Stimulated activated CD8-positive, alpha-beta memory T cell treated with anti-CD3 and anti-CD28 coated beads, Interleukin-4, amount 100 ng/mL, for 48 hours (primary cell): Measurements from ENCODE around the gene TTC27.

Experiments
- DNase-seq: peaks from one replicate; pipeline ENCODE4 v3.0.0-alpha.2; 2020

Gene TTC27

GRCh38 chr2:32758232-32758631 lies 130.4 kb downstream of the TTC27 start:
- DNase-seq: no peak

GRCh38 chr2:32760628-32761027 lies 132.8 kb downstream of the TTC27 start:
- no peak for DNase-seq

- DNase-seq: no peak
Measured at GRCh38 chr2:32768387-32769174, 140.7 kb downstream of the TTC27 start.

GRCh38 chr2:32770360-32770759 lies 142.5 kb downstream of the TTC27 start:
- DNase-seq: no peak

- DNase-seq: no peak
Measured at GRCh38 chr2:32772638-32773447, 145.0 kb downstream of the TTC27 start.

GRCh38 chr2:32773448-32773808 lies 145.6 kb downstream of the TTC27 start:
- no peak for DNase-seq

- DNase-seq: no peak
Measured at GRCh38 chr2:32775954-32776353, 148.1 kb downstream of the TTC27 start.

- DNase-seq: no peak
Measured at GRCh38 chr2:32777714-32778113, 149.9 kb downstream of the TTC27 start.

- no peak for DNase-seq
Measured at GRCh38 chr2:32780961-32781360, 153.1 kb downstream of the TTC27 start.

- DNase-seq: no peak
Measured at GRCh38 chr2:32783469-32783868, 155.6 kb downstream of the TTC27 start.

- DNase-seq: no peak
Measured at GRCh38 chr2:32783933-32784332, 156.1 kb downstream of the TTC27 start.

GRCh38 chr2:32787207-32787606 lies 159.4 kb downstream of the TTC27 start:
- DNase-seq: no peak

GRCh38 chr2:32788114-32788513 lies 160.3 kb downstream of the TTC27 start:
- no peak for DNase-seq

- DNase-seq: no peak
Measured at GRCh38 chr2:32792416-32792815, 164.6 kb downstream of the TTC27 start.

- no peak for DNase-seq
Measured at GRCh38 chr2:32798829-32799228, 171.0 kb downstream of the TTC27 start.

GRCh38 chr2:32801741-32802140 lies 173.9 kb downstream of the TTC27 start:
- DNase-seq: no peak

GRCh38 chr2:32802877-32803276 lies 175.0 kb downstream of the TTC27 start:
- DNase-seq: no peak

GRCh38 chr2:32804205-32804604 lies 176.4 kb downstream of the TTC27 start:
- no peak for DNase-seq

- DNase-seq: no peak
Measured at GRCh38 chr2:32805104-32806095, 177.6 kb downstream of the TTC27 start.

GRCh38 chr2:32806857-32807256 lies 179.0 kb downstream of the TTC27 start:
- no peak for DNase-seq

- DNase-seq: no peak
Measured at GRCh38 chr2:32807662-32808061, 179.8 kb downstream of the TTC27 start.

- DNase-seq: no peak
Measured at GRCh38 chr2:32810909-32811495, 183.2 kb downstream of the TTC27 start.

GRCh38 chr2:32811696-32812095 lies 183.8 kb downstream of the TTC27 start:
- no peak for DNase-seq
